ENCODE data around the gene TOX2. TPM values are rescaled to one million over a fixed set of nuclear protein-coding genes. Genes with fewer than 3 reads are reported as not detected.

Gene TOX2
- polyA plus RNA-seq, 10 donors: 2.3 to 4.0 (median 3.3) TPM

GRCh38 chr20:44098657-44099056 is 184.0 kb downstream of the TOX2 start:
- no peak for DNase-seq

GRCh38 chr20:44099832-44100231 is 185.2 kb downstream of the TOX2 start:
- no peak for DNase-seq

- DNase-seq: no peak
Observed at GRCh38 chr20:44102582-44102981, 187.9 kb downstream of the TOX2 start.

- DNase-seq: peak; percentile 41 to 74 (median 54)
Observed at GRCh38 chr20:44104798-44105517, 190.3 kb downstream of the TOX2 start.

GRCh38 chr20:44106615-44107014 is 192.0 kb downstream of the TOX2 start:
- no peak for DNase-seq

GRCh38 chr20:44109951-44110361 is 195.3 kb downstream of the TOX2 start:
- DNase-seq: no peak

- DNase-seq: no peak
Observed at GRCh38 chr20:44110816-44111568, 196.3 kb downstream of the TOX2 start.

GRCh38 chr20:44111712-44112335 is 197.2 kb downstream of the TOX2 start:
- DNase-seq: peak in 1 of 3 donors; percentile 18

- DNase-seq: no peak
Observed at GRCh38 chr20:44112456-44112855, 197.8 kb downstream of the TOX2 start.

GRCh38 chr20:44112889-44113617 is 198.4 kb downstream of the TOX2 start:
- no peak for DNase-seq

GRCh38 chr20:44113618-44114376 is 199.1 kb downstream of the TOX2 start:
- no peak for DNase-seq

GRCh38 chr20:44115181-44115580 is 200.5 kb downstream of the TOX2 start:
- DNase-seq: no peak

- DNase-seq: no peak
Observed at GRCh38 chr20:44115762-44116644, 201.4 kb downstream of the TOX2 start.

- DNase-seq: no peak
Observed at GRCh38 chr20:44117296-44118184, 202.9 kb downstream of the TOX2 start.

- DNase-seq: no peak
Observed at GRCh38 chr20:44118185-44119033, 203.8 kb downstream of the TOX2 start.
